Stimulated activated CD8-positive, alpha-beta memory T cell treated with anti-CD3 and anti-CD28 coated beads, Interleukin-15, amount 100 ng/mL, for 48 hours (primary cell): ENCODE data around the gene GPX7.

ENCODE experiments used
- DNase-seq, 2 donors: peaks; one replicate each; pipeline ENCODE4 v3.0.0-alpha.2; 2020; ENCODE audit warnings: low read depth in 2 of 2

GPX7 gene

DNA sequence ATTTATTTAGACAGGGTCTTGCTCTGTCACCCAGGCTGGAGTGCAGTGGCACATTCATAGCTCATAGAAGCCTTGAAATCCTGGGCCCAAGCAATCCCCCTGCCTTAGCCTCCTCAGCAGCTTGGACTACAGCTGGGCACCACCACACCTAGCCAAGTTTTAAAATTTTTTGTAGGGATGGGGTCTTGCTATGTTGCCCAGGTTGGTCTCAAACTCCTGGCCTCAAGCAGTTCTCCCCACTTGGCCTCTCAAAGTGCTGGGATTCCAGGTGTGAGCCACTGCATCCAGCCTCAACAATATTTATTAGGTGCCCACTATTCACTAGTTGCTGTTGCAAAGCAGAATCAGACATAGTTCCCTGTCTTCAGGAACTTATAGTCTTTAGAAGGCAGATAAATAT lies 14.1 kb upstream of the GPX7 start:
- DNase-seq, result no peak

DNA sequence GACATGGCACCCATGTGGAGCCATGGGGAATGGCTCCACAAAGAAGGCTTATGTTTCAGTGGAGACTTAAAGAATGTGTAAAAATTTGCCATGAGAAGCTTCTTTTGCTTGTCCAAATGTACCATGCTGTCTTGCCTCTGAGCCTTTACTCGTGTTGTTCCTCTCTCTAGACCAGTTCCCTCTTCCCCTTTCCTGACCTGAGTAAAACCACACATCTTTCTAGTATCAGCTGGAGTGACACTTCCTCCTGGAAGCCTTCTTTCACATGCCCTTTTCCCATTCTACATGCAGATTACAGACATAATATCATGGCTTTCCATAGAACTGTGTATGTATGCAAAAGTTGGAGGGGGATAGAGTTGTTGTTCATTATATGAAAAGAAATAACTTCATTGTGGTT lies 13.6 kb upstream of the GPX7 start:
- no peak for DNase-seq

DNA sequence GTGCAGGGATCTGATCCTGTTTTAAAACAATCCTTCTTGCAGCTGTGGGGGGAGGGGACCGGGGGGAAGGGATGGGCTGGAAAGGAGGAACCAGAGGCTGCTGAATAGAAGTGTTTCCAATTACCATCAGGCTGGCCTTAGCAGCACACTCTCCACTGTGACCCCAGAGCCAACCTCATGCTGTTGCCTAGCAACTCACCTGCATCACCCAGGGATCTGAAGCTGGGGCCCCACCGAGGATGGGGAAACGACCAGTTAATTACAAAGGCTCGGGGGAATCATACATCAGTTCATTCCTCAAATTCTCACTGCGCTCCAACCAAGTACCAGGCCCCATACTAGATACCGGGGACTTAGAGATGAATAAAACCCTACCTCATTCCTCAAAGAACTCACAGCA lies 11.9 kb upstream of the GPX7 start:
- DNase-seq, result no peak

DNA sequence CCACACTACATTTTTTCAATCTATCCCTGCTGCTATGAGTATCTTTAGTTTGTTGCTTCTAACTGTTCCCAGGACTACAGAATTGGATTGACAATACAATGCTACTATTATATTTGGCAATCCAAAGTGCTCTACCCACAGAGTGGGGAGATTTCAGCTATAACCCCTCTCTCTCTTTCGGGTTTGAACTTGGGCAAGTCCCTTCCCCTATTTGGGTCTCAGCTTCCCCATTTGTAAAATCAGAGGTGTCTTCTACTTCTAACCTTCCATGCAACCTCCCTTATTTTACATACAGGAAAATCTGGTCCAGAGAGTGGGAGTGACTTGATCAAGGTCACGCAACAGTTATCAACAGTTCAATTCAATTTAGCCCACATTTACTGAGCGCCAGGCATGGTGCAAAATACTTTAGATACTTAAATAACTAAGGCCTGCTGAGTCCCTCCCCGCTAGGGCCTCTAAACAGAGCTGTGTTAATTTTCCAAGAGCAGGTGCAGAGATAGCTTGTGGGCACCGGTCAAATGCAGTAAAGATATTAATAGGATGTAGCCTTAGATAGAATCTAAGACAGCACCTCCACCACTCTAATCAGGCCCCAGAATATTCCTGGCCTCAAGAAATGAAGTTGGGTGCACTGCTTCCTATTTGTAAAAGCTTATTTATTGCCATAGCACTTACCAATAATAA lies 9.4 kb upstream of the GPX7 start:
- DNase-seq, result no peak

DNA sequence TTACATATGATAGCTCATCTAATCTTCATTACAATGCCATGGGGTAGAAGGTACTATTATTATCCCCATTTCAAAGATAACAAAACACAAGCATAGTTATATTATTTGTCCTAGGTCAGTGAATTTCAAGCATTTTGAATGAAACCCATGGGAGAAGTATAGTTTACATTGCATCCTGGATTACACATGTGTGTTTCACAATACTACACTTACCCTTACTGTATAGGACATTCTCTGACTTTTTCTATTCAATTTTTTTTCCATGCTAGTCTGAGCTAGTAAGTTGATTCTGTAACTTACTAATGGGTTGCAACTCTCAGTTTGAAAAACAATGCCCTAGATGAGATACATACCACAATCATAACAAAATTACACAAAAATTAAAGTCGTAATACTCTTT lies 8.7 kb upstream of the GPX7 start:
- DNase-seq, result no peak

DNA sequence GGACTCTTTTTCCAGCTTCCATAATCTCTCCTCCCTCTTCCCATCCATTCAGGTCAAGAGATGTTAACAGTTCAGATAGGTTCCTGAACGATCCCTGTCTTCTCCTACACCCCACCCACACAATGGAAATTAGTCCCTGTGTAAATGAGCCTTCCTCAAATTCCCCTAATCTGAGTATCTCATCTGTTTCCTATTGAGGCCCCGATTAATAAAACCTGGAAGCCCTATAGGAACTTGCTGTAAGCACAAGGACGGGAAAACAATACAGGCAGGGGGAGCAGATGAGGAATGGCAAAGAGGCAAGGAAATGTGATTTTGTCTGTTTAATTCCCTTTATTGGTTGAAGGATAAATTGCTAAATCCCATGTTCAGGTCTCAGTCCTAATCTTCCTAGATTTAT lies 7.1 kb upstream of the GPX7 start:
- DNase-seq, result no peak

DNA sequence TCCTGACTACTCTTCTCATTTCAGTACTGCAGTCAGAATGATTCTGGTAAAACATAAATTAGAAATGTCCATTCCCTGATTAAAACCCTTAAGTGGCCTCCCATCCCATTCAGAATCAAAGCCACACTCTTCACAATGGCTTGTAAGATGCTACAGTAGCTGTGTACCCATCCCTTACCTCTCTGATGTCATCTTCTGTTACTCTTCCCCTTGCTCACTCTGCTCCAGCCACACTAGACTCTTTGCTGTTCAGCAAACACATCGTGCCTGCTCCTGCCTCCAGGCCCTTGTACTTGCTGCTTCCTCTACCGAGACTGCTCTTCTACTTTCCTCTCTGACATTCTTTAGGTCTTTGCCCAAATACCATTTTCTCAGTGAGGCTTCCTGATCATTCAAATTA lies 4.3 kb upstream of the GPX7 start:
- DNase-seq, result no peak

DNA sequence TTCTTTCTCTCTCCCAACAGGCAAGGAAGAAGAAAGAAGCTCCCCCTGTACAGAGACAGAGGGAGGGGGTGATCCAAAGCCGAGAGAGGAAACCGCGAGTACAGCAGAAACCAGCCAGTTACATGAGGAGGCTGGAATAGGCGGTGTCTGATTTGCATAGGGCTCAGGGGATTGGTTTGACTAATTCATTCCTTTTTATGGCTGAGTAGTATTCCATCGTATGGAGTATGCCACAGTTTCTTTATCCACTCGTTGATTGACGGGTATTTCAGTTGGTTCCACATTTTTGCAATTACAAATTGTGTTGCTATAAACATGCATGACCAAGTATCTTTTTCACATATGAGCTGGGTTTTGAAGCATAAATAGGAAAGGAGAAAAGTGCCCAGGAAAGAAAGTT lies 3.4 kb upstream of the GPX7 start:
- no peak for DNase-seq

DNA sequence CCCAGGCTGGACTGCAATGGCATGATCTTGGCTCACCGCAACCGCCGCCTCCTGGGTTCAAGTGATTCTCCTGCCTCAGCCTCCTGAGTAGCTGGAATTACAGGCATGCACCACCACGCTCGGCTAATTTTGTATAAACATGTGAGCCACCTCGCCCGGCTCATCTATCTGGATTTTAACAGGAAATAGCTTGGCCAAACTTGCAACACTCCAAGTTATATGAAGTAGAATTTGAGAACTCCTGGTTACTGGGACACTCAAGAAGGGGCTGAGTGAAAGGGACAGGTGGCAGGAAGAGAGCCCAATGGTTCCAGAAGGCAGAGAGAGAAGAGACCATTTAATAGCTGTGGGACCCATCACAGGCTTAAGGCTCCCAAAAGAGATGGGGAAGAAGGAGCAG lies 2.9 kb upstream of the GPX7 start:
- DNase-seq, result no peak

DNA sequence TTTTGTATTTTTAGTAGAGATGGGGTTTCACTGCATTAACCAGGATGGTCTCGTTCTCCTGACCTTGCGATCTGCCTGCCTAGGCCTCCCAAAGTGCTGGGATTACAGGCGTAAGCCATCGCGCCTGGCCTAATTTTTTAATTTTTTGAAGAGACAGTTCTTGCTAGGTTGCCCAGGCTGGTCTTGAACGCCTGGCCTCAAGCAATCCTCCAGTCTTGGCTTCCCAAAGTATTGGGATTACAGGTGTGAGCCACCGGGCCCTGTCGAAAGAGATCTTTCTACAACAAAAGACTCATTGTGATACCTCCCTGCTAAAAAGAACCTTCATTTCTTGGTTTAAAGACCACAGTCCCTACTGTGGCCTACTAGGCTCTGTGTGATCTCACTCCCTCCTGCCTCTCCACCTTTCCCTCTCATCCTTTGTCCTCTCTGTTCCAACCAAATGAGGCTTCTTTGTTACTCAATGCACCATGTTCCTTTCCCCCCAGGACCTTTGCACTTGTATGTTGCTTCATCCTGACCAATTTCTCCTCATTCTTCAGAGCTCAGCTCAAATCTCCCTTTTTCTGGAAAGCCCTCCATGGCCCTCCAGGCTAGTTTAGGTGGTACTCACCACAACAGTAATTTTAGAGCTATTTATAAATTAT lies 1.5 kb upstream of the GPX7 start:
- no peak for DNase-seq

DNA sequence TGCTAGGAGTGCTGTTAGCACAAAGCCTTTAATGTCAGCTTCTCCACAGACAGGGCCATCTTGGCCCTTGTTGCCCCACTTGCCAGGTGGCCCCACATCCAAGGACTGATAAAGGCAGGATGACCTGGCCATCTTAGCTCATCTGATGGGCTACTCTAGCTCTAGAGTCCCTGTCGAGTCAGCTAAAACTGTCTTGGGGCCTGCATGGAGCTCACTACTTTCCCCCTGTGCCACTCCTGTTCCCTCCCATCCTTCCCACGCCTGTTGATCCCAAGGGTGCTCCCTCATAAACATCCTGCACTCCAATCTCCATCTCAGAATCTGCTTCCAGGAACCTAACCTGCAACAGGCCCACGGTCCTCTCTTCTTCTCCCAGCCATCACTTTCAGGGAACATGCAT lies 652 bp upstream of the GPX7 start:
- no peak for DNase-seq

DNA sequence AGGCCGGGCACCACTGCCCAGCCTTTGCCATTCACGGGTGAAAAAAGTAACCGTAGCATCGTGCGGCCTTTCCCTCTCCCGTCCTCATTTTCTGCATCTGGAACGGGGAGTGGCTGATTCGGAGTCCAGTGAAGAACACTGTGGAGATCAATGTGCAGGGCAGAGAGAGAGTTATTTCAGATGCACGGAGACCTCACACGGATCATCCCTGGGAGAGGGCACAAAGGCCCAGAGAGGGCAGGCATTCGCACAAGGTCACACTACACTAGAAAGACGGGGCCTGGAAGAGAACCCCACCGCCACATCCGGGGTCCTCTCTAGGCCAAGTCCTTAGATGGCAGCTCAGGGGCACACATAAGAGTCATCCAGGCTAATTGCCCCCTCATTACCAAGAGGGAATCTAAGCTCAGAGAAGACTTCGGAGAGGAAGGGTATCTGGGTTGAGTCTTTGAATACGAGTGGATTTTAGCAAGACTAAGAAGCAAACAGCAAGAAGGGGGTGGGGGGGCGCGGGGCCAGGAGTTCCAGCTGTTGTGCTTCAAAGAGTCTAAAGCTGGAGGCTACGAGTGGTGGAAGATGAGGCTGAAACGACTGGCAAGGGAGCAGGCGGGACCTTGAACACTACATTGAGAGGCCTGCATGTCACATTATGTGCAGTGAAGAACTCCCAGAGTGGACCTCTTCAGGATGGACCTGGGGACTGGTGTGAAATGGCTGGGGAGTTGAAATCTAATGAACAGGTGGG lies 857 bp downstream of the GPX7 start:
- no peak for DNase-seq

DNA sequence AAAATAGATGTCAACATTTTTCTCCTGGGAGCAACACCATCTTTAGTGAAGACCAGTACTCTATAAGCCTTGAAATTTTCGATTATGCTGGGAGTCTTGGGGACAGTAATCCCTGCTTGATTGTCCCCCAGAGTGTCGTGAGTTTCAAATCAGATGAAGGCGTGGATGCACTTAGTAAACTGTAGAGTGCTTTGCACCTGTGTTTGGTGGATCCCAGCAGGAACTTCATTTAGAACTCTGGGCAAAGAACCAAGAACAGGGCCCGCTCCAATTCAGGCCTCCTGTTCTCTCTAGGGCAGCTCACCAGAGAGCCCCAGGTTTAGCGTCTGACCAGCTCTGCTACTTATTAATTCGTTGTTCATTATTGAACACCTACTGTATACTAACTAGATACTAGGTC lies 1.5 kb downstream of the GPX7 start:
- DNase-seq, result no peak

DNA sequence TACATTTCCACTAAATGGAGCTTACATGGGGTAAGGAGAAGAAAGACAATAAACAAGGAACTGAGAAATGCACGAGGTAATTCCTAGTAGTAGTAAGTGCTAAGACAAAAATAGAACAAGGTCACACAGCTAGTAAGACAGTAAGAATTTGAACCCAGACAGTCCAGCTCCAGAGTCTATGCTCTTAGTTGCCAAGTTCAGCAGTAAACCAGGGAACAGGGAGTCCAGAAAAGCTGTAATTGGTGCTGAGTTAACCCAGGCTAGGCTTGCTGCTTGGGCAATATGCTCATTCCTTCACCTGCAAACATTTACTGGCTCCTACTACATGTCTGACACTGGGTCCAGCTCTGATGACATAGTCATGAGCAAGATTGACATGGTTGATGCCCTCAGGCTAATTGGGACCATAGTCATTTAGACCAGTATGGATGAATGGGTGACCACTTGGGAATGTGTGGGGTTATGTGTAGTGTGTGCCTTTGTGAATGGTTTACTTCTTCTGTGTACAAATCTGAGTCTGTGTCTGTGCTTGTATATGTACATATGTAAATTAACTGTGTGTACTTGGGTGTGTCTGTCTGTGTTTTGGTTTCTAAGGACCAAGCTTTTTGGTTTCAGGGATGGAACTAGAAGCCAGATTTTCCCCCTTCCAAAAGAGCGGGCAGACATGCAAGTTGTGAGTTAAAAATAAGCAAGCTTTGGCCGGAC lies 2.0 kb downstream of the GPX7 start:
- DNase-seq, result no peak

DNA sequence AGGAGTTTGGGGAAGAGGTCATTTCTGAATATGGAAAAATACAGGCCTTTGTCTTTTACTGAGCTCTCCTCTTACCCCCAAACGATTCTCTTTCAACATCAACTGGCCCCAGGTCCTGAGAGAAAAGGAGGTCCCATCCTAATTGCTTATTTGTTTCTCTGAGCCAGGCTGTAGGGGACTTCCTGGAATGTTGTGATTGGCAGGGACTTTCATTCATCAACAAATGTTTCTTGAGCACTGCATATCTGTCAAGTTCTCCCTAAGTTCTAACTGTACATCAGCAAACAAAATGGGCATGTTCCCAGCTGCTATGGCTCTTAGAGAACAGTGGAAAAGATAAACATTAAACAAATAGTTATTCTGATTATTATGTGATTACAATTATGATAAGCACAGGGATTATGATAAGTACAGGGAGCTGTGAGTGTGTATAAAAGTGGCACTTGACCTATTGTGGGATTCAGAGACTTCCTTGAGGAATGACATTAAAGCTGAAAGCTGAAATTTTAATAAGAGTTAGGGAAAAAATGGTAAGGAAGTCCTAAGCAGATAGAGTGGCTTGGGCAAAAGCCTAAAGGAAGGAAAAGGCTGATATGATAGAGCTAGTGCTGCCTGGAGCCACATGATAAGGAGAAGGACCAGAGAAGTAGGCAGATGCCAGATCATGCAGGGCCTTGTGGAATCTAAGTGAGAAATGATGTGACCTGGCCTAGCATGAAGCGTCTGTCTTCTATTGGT lies 11.6 kb downstream of the GPX7 start:
- DNase-seq, result no peak

DNA sequence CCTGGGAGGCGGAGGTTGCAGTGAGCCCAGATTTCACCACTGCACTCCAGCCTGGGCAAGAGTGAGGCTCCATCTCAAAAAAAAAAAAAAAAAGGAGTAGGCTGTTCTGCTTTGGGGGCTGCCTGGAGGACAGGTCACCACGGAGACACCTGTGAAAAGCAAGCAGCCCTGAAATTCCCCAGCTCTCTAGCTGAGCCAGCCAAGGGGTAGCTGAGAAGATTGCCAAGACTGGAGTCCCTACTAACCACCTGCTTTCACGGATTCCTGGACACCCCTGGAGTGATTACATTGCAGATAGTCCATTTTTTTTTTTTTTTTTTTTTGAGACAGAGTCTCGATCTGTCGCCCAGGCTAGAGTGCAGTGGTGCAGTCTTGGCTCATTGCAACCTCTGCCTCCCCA lies 12.5 kb downstream of the GPX7 start:
- DNase-seq, result no peak

DNA sequence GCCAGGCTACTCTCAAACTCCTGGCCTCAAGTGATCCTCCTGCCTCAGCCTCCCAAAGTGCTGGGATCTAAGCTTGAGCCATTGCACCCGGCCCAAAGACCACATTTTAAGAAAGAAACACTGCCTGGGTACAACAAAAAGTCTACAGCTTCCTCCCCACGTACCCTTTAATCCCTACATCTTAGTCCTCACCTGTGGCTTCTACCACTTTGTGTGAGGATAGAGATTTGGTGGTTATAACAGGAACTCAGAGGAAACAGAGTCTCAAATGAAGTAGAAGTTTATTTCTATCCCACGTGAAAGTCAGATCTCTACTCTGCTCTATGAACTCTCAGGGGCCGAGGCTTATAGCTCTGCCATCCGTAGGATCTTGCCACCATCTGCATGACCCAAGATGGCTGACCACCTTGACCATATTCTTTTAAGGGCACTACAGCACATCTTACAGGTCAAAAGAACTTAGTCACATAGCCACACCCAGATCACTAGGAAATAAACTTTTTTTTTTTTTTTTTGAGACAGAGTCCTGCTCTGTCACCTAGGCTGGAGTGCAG lies 13.4 kb downstream of the GPX7 start:
- no peak for DNase-seq

DNA sequence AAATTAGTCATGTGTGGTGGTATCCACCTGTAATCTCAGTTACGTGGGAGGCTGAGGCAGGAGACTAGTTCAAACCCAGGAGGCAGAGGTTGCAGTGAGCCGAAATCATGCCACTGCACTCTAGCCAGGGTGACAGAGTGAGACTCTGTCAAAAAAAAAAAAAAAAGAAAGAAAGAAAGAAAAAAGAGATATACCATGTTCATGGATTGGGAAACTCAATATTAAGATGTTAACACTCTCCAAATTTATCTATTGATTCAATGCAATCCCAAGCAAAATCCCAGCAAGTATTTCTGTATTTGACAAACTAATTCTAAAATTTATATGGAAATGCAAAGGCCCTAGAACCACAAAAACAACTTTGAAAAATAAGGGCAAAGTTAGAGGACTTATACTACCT lies 19.8 kb downstream of the GPX7 start:
- no peak for DNase-seq

DNA sequence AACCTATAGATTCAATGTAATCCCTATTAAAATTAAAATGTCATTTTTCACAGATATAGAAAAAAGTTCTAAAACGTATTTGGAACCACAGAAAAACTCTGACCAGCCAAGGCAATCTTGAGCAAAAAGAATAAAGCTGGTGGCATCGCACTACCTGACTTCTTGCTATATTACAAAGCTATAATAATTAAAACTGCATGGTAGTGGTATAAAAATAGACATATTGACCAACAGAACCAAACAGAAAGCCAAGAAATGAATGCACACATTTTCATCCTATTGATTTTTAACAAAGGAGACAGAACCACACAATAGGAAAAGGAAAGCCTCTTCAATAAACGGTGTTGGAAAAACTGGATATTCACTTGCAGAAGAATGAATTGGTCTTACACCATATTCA lies 21.6 kb downstream of the GPX7 start:
- DNase-seq, result no peak

DNA sequence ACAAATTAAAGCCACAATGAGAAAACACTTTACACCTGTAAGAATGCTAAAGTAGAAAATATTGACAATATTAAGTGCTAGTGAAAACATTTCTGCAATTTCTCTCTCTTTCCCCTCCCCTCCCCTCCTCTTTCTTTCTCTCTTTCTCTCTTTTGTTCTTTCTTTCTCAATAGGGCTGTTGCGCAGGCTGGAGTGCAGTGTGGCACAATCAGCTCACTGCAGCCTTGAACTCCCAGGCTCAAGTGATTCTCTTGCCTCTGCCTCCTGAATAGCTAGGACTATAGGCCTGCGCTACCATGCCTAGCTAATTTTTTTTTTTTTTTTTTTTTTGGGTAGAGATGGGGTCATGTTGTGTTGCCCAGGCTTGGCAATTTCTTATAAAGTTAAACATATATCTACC lies 24.9 kb downstream of the GPX7 start:
- no peak for DNase-seq

DNA sequence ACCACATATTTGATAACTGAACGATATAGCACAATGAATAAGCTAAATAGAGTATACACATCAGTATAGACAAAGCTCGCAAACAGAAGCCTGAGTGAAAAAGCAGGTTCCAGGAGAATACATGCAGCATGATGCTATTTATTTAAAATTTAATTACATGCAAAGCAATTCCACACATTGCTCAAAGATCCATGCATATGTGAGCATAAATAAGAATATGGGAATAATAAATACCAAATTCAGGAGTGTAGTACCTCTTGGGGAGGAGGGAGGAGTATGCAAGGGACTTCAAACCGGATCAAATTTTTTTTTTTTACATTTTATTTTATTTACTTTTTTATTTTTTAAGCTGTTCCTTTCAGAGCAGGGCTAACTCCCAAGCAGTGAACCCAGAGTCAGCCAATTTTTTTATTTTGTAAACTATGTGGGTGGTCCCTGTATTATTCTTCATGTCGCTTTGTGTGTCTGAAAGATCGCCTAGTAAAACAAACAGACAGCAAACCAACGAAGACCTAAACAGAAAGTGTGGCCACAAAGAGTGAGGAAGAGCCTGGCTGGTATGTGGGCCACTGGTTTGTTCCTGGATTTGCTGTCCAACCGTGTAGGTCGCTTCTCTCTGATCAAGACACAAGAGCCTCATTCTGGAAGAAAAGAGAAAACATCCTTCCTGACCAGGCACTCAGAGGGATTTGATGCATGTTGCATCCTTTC lies 26.6 kb downstream of the GPX7 start:
- DNase-seq, result no peak
